Measurements from ENCODE around the gene GABRD. TPM values are rescaled to one million over a fixed set of nuclear protein-coding genes. Genes with fewer than 3 reads are reported as not detected.

Gene GABRD
- total RNA-seq, 1 donor from 2014 or later, result not detected

- peaks cover 36% of the 10 kb centered on the region for H3K27me3 ChIP-seq (ENCODE audit: control insufficient read depth, insufficient read depth, low read length)
- no peaks in the 10 kb centered on the region for H3K36me3 ChIP-seq (ENCODE audit: control insufficient read depth, insufficient read depth, low read length)
- DNase-seq (ENCODE audit: low read depth), result no peak
- no peak for TF ChIP-seq CTCF (IDR thresholded peaks at IDR 0.05; ENCODE audit: insufficient read depth, low read length, poor library complexity, severe bottlenecking)
- H3K4me3 ChIP-seq (ENCODE audit: low read depth, low read length), result no peak overlapping the region
Observed at GRCh38 chr1:2032737-2033136, 13.6 kb downstream of the GABRD start.

- Histone ChIP-seq H3K36me3 (ENCODE audit: control insufficient read depth, insufficient read depth, low read length) (no peaks in the 10 kb centered on the region), H3K4me3 (ENCODE audit: low read depth, low read length) (no peak overlapping the region), H3K27me3 (ENCODE audit: control insufficient read depth, insufficient read depth, low read length) (peaks cover 34% of the 10 kb centered on the region)
- no peak for TF ChIP-seq CTCF (IDR thresholded peaks at IDR 0.05; ENCODE audit: insufficient read depth, low read length, poor library complexity, severe bottlenecking)
- no peak for DNase-seq (ENCODE audit: low read depth)
Observed at GRCh38 chr1:2033165-2033564, 14.0 kb downstream of the GABRD start.

DNA sequence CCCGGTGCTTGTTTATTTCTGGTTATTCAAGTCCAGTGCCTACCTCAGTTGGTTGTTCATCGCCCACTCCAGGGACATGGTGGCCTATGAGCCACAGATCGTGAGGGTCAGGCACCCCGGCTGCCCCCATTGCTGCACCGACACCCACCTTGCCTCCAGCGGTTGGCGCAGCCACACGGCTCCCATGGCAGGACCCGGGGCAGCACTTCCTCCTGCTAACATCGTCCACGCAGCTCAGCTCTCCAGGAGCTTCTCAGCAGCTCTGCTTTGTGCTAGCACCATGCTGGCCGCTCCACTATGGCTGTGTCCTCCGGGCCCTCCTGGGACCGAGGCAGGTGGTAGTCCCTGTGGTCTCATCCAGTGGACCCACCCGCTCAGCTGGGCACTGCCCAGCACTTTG is 17.1 kb downstream of the GABRD start:
- DNase-seq (ENCODE audit: low read depth), result no peak

GRCh38 chr1:2037314-2037979 is 18.3 kb downstream of the GABRD start:
- H3K4me3 ChIP-seq (ENCODE audit: low read depth, low read length), result no peak overlapping the region
- H3K36me3 ChIP-seq (ENCODE audit: control insufficient read depth, insufficient read depth, low read length), result no peaks in the 10 kb centered on the region
- no peak for TF ChIP-seq CTCF (IDR thresholded peaks at IDR 0.05; ENCODE audit: insufficient read depth, low read length, poor library complexity, severe bottlenecking)
- no peak for DNase-seq (ENCODE audit: low read depth)
- H3K27me3 ChIP-seq (ENCODE audit: control insufficient read depth, insufficient read depth, low read length), result peaks cover 22% of the 10 kb centered on the region

More for the DNA sequence above, 17.1 kb downstream of the GABRD start:
- H3K27me3 ChIP-seq (ENCODE audit: control insufficient read depth, insufficient read depth, low read length), result peaks cover 28% of the 10 kb centered on the region
- no peak overlapping the region for H3K4me3 ChIP-seq (ENCODE audit: low read depth, low read length)
- TF ChIP-seq CTCF (IDR thresholded peaks at IDR 0.05; ENCODE audit: insufficient read depth, low read length, poor library complexity, severe bottlenecking), result no peak
- no peaks in the 10 kb centered on the region for H3K36me3 ChIP-seq (ENCODE audit: control insufficient read depth, insufficient read depth, low read length)

DNA sequence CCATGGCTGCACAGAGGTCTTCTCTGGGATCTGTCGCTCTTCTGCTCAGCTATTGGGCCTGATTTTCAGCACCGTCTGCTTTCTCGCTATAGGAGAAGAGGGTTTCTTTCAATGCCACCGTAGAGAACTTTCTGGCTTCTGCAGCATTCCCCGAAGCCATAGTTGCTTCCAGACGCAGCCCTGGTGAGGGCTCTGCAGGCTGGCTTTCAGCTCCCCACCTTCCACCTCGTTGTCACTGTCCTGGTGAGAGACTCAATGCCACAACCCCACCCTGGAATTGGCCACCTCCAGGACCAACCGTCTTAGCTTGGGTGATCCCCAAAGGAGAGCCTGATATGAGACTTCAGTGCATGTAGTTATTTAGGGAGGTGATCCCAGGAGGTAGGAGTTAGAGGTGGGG is 19.1 kb downstream of the GABRD start:
- Histone ChIP-seq H3K4me3 (ENCODE audit: low read depth, low read length) (no peak overlapping the region), H3K36me3 (ENCODE audit: control insufficient read depth, insufficient read depth, low read length) (no peaks in the 10 kb centered on the region), H3K27me3 (ENCODE audit: control insufficient read depth, insufficient read depth, low read length) (peaks cover 19% of the 10 kb centered on the region)
- no peak for TF ChIP-seq CTCF (IDR thresholded peaks at IDR 0.05; ENCODE audit: insufficient read depth, low read length, poor library complexity, severe bottlenecking)
- no peak for DNase-seq (ENCODE audit: low read depth)

DNA sequence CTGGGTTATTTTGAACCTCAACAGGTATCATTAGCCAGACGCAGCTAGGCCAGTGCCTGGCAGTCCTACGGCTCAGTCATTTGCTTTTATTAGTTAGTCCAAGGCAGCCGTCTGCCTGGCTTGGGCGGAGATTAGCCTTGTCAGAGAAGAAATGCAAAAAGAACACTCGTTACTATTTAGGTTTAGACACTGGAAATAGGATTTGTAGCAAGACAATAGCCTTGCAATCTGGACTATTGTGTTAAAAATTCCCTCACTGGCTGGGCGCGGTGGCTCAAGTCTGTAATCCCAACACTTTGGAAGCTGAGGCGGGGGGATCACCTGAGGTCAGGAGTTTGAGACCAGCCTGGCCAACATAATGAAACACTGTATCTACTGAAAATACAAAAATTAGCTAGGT is 20.1 kb downstream of the GABRD start:
- Histone ChIP-seq H3K27me3 (ENCODE audit: control insufficient read depth, insufficient read depth, low read length) (peaks cover 16% of the 10 kb centered on the region), H3K4me3 (ENCODE audit: low read depth, low read length) (no peak overlapping the region), H3K36me3 (ENCODE audit: control insufficient read depth, insufficient read depth, low read length) (no peaks in the 10 kb centered on the region)
- DNase-seq (ENCODE audit: low read depth), result no peak
- no peak for TF ChIP-seq CTCF (IDR thresholded peaks at IDR 0.05; ENCODE audit: insufficient read depth, low read length, poor library complexity, severe bottlenecking)

Data from kidney epithelial cell (primary cell).